ENCODE data around the gene GPR33.
"Not testable (repeated sequence)": the region's sequence is repeated elsewhere in the genome, so short reads cannot be mapped to it uniquely, and the experiment has no call there.

GPR33 gene

DNA sequence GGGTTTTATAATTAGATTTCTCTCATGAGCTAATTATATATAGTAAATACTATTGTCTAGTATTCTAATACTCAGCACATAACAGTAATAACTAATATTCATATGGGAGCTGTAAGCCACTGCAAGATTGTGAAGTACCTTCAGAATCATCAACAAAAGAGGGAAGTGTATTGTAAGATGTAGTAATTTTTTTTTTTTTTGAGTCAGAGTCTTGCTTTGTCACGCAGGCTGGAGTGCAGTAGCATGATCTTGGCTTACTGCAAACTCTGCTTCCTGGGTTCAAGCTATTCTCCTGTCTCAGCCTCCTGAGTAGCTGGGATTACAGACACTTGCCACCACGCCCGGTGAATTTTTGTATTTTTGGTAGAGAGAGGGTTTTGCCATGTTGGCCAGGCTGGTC lies 3.1 kb downstream of the GPR33 start:
- TF ChIP-seq, protein P1, sequence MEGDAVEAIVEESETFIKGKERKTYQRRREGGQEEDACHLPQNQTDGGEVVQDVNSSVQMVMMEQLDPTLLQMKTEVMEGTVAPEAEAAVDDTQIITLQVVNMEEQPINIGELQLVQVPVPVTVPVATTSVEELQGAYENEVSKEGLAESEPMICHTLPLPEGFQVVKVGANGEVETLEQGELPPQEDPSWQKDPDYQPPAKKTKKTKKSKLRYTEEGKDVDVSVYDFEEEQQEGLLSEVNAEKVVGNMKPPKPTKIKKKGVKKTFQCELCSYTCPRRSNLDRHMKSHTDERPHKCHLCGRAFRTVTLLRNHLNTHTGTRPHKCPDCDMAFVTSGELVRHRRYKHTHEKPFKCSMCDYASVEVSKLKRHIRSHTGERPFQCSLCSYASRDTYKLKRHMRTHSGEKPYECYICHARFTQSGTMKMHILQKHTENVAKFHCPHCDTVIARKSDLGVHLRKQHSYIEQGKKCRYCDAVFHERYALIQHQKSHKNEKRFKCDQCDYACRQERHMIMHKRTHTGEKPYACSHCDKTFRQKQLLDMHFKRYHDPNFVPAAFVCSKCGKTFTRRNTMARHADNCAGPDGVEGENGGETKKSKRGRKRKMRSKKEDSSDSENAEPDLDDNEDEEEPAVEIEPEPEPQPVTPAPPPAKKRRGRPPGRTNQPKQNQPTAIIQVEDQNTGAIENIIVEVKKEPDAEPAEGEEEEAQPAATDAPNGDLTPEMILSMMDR (IDR thresholded peaks at IDR 0.05; ENCODE audit: extremely low read depth, missing control alignments): no peak
- no peak for DNase-seq (ENCODE audit: low spot score)

DNA sequence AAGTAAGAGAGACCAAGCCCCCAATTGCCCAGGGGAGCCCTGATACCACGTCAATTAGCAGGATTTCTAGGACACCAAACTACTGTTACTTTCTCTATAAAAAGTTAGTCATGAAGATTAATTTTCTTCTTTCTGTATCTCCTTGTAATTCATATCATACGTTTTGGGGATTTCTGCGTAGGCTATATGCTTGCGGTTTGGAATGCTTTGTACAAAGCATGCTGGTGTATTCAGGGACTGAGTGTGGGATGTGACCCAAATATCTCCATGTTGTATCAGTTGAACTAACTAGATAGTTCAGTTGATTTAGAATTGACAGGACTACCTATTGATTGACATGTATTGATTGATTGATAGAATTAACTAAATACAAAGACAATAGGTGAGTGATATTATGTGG lies 7.7 kb downstream of the GPR33 start:
- DNase-seq (ENCODE audit: low spot score): no peak
- TF ChIP-seq, protein P1 (IDR thresholded peaks at IDR 0.05; ENCODE audit: extremely low read depth, missing control alignments): no peak

DNA sequence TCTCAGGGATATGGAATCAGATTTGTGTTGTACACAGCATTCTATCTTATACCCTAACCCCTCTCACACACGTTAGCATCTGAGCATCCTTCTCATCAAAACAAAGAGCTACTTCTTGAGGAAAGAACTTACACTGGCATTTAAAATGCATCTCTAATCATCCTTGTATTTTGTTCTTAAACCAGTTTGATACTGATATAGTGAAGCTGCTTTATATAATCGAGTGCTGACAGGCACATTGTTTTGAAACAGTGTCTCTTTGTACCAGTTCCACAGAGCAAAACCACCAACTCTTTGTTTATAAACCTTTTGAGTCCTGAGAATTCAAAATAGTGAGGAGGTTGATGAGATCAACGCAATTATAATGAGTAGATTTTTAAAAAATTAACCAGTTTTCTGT lies 8.8 kb downstream of the GPR33 start:
- TF ChIP-seq, protein P1 (IDR thresholded peaks at IDR 0.05; ENCODE audit: extremely low read depth, missing control alignments): no peak
- no peak for DNase-seq (ENCODE audit: low spot score)

DNA sequence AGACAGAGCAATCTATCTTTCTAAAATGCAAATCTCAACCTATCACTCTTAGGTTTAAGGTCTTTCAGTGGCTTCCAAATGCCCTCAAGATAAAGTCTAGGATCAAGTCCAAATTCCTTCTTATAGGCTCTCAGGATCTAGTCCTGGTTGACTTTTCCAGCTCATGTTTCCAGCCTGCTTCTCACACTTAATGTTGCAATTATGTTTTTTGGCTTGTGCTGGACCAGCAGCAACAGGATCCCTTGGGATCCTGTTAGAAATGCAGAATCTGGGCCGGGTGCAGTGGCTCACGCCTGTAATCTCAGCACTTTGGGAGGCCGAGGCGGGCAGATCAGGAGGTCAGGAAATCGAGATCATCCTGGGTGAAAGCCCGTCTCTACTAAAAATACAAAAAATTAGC lies 10.6 kb downstream of the GPR33 start:
- DNase-seq (ENCODE audit: low spot score): no peak
- TF ChIP-seq, protein P1 (IDR thresholded peaks at IDR 0.05; ENCODE audit: extremely low read depth, missing control alignments): no peak

DNA sequence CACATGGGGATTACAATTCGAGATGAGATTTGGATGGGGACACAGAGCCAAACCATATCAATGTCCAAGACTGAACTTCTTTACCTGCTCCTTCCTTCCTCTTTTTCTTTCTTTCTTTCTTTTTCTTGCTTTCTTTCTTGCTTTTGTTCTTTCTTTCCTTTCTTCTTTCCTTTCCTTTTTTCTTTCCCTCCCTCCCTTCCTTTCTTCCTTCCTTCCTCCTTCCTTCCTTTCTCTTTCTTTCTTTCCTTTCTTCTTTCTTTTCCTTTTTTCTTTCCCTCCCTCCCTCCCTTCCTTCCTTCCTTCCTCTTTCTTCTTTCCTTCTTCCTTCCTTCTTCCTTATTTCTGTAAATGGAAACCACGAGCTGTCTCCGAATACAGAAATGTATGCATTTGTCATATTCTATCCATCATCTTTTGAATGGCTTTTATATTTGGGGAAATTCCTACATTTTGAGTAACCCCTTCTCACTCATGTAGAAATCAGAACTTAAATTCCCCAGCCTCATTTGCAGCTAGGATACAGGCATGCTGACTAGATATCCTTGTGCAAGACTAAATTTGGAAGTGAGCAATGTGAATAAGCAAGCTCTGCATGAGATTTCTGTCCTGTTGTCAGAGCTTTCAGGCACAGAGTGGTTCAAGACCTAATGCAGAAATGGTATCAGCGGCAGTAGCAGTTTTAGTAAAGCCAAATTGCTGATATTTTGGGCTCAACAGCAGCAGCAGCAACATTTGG lies 11.5 kb downstream of the GPR33 start:
- no peak for DNase-seq (ENCODE audit: low spot score)
- TF ChIP-seq, protein P1 (IDR thresholded peaks at IDR 0.05; ENCODE audit: extremely low read depth, missing control alignments): no peak

DNA sequence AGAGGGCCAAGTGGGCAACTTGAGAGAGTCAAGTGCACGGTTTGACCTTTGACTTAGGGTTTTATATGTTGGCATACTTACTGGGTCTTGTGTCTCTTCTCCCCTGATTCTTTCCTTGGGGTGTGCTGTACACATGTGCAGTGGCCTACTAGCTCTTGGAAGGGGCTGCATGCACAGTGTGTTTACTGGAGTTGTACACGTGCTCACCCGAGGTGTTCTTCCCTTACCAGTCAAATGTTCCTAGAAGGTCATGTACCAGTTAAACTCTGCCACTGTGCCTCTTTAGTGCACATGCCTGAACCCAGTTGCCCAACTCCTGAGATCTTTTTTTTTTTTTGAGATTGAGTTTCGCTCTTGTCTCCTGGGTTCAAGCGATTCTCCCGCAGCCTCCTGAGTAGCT lies 21.3 kb downstream of the GPR33 start:
- no peak for DNase-seq (ENCODE audit: low spot score)
- TF ChIP-seq, protein P1 (IDR thresholded peaks at IDR 0.05; ENCODE audit: extremely low read depth, missing control alignments): no peak

DNA sequence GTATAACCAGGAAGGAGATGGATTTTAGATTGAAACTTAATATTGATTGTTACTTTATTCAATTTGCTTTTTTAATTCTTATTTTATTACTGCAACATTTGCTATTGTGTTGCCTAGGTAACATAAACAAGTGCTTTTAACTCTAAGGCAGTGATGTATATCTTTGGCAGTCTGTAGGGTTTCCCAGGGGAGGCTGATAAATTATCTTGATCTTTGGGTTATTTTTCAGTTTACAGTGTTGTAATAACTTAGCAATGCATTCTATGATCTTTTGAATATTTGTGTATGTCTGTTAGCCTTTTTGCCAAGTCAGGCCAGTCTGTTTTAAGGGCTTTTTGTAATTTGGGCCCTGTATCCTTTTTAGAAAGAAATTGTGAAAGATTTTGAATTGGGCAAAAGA lies 22.7 kb downstream of the GPR33 start:
- no peak for DNase-seq (ENCODE audit: low spot score)

DNA sequence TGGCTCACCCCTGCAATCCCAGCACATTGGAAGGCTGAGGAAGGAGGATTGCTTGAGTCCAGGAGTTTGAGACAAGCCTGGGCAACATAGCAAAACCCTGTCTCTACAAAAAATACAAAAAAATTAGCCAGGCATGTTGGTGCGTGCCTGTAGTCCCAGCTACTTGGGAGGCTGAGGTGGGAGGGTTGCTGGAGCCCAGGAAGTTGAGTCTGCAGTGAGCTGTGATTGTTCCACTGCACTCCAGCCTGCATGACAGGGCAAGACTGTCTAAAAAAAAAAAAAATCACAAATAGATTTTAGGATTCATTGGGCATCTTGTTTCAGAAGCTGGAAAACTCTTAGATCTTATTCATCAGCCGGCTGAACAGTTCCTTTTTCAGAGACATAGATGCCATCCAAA lies 25.4 kb downstream of the GPR33 start:
- not testable (repeated sequence) for DNase-seq (ENCODE audit: low spot score)

More for the DNA sequence above, 22.7 kb downstream of the GPR33 start:
- TF ChIP-seq, protein P1 (IDR thresholded peaks at IDR 0.05; ENCODE audit: extremely low read depth, missing control alignments): no peak
